Measurements from ENCODE around the gene TTBK1. TPM values are rescaled to one million over a fixed set of nuclear protein-coding genes. Genes with fewer than 3 reads are reported as not detected.

TTBK1 gene
- total and polyA plus RNA-seq, 2 donors from 2014 or later: 0.26 to 0.31 TPM

DNA sequence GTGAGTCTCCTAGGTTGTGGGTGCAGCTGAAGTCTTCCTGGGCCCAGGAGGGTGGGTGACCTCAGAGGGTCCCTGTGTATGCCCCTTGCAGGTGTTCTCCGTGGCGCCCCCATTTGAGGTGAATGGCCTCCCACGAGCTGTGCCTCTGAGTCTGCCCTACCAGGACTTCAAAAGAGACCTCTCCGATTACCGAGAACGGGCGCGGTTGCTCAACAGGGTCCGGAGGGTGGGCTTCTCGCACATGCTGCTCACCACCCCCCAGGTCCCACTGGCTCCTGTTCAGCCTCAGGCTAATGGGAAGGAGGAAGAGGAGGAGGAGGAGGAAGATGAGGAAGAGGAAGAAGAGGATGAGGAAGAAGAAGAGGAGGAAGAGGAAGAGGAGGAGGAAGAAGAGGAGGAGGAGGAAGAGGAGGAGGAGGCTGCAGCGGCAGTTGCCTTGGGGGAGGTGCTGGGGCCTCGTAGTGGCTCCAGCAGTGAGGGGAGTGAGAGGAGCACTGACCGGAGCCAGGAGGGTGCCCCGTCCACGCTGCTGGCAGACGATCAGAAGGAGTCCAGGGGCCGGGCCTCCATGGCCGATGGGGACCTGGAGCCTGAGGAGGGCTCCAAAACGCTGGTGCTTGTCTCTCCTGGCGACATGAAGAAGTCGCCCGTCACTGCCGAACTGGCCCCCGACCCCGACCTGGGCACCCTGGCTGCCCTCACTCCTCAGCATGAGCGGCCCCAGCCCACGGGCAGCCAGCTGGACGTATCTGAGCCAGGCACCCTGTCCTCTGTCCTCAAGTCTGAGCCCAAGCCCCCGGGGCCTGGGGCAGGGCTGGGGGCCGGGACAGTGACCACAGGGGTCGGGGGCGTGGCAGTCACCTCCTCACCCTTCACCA lies 39.6 kb downstream of the TTBK1 start:
- TF ChIP-seq, protein P1, sequence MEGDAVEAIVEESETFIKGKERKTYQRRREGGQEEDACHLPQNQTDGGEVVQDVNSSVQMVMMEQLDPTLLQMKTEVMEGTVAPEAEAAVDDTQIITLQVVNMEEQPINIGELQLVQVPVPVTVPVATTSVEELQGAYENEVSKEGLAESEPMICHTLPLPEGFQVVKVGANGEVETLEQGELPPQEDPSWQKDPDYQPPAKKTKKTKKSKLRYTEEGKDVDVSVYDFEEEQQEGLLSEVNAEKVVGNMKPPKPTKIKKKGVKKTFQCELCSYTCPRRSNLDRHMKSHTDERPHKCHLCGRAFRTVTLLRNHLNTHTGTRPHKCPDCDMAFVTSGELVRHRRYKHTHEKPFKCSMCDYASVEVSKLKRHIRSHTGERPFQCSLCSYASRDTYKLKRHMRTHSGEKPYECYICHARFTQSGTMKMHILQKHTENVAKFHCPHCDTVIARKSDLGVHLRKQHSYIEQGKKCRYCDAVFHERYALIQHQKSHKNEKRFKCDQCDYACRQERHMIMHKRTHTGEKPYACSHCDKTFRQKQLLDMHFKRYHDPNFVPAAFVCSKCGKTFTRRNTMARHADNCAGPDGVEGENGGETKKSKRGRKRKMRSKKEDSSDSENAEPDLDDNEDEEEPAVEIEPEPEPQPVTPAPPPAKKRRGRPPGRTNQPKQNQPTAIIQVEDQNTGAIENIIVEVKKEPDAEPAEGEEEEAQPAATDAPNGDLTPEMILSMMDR (IDR thresholded peaks at IDR 0.05; ENCODE audit: borderline replicate concordance, extremely low read depth, insufficient read depth): no peak
- intact Hi-C loops (cut with DNase I): no loop called here
- Histone ChIP-seq H3K27me3 (ENCODE audit: control insufficient read depth, insufficient read depth, low read length) (no peaks in the 10 kb centered on the region), H3K27ac (ENCODE audit: low read depth in 2 of 2, low read length in 2 of 2) (no peak overlapping the region), H3K4me1 (ENCODE audit: control insufficient read depth in 2 of 3, insufficient read depth in 2 of 3, low read depth in 1 of 3, low read length in 3 of 3) (peaks cover 0 to 4% (median 4%) of the 10 kb centered on the region in 3 donors), H3K36me3 (ENCODE audit: control insufficient read depth in 2 of 3, insufficient read depth in 3 of 3, low read length in 3 of 3) (no peaks in the 10 kb centered on the region), H3K9ac (ENCODE audit: low read length in 3 of 3) (no peak overlapping the region), H3K4me3 (ENCODE audit: low read length in 3 of 3) (no peak overlapping the region), H3K9me3 (ENCODE audit: control insufficient read depth in 2 of 3, insufficient read depth in 1 of 3, low read length in 3 of 3) (no peaks in the 10 kb centered on the region)
- DNase-seq (no peak), FAIRE-seq (no peak)

DNA sequence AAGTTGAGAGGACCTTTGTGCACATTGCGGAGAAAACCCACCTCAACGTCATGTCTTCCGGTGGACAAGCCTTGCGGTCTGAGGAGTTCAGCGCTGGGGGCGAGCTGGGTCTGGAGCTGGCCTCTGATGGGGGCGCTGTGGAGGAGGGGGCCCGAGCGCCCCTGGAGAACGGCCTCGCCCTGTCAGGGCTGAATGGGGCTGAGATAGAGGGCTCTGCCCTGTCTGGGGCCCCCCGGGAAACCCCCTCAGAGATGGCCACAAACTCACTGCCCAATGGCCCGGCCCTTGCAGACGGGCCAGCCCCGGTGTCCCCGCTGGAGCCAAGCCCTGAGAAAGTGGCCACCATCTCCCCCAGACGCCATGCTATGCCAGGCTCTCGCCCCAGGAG lies 40.2 kb downstream of the TTBK1 start:
- TF ChIP-seq, protein P1 (IDR thresholded peaks at IDR 0.05; ENCODE audit: borderline replicate concordance, extremely low read depth, insufficient read depth): no peak
- no peaks in the 10 kb centered on the region for H3K27me3 ChIP-seq (ENCODE audit: control insufficient read depth, insufficient read depth, low read length)
- H3K4me3 ChIP-seq (ENCODE audit: low read length in 3 of 3): no peak overlapping the region
- no peaks in the 10 kb centered on the region for H3K9me3 ChIP-seq (ENCODE audit: control insufficient read depth in 2 of 3, insufficient read depth in 1 of 3, low read length in 3 of 3)
- H3K4me1 ChIP-seq (ENCODE audit: control insufficient read depth in 2 of 3, insufficient read depth in 2 of 3, low read depth in 1 of 3, low read length in 3 of 3): peaks cover 0 to 4% (median 0%) of the 10 kb centered on the region in 3 donors
- H3K27ac ChIP-seq (ENCODE audit: low read depth in 2 of 2, low read length in 2 of 2): no peak overlapping the region
- DNase-seq (no peak), FAIRE-seq (no peak)
- H3K36me3 ChIP-seq (ENCODE audit: control insufficient read depth in 2 of 3, insufficient read depth in 3 of 3, low read length in 3 of 3): no peaks in the 10 kb centered on the region
- intact Hi-C loops (cut with DNase I): no loop called here
- H3K9ac ChIP-seq (ENCODE audit: low read length in 3 of 3): no peak overlapping the region

DNA sequence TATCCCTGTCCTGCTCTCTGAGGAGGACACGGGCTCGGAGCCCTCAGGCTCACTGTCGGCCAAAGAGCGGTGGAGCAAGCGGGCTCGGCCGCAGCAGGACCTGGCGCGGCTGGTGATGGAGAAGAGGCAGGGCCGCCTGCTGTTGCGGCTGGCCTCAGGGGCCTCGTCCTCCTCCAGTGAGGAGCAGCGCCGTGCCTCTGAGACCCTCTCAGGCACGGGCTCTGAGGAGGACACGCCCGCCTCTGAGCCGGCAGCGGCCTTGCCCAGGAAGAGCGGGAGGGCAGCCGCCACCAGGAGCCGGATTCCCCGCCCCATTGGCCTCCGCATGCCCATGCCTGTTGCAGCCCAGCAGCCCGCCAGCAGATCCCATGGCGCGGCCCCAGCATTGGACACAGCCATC lies 40.6 kb downstream of the TTBK1 start:
- DNase-seq (no peak), FAIRE-seq (no peak)
- H3K36me3 ChIP-seq (ENCODE audit: control insufficient read depth in 2 of 3, insufficient read depth in 3 of 3, low read length in 3 of 3): no peaks in the 10 kb centered on the region
- H3K27ac ChIP-seq (ENCODE audit: low read depth in 2 of 2, low read length in 2 of 2): no peak overlapping the region
- TF ChIP-seq, protein P1 (IDR thresholded peaks at IDR 0.05; ENCODE audit: borderline replicate concordance, extremely low read depth, insufficient read depth): no peak
- intact Hi-C loops (cut with DNase I): no loop called here
- peaks cover 0 to 2% (median 0%) of the 10 kb centered on the region in 3 donors for H3K4me1 ChIP-seq (ENCODE audit: control insufficient read depth in 2 of 3, insufficient read depth in 2 of 3, low read depth in 1 of 3, low read length in 3 of 3)
- H3K4me3 ChIP-seq (ENCODE audit: low read length in 3 of 3): no peak overlapping the region
- H3K27me3 ChIP-seq (ENCODE audit: control insufficient read depth, insufficient read depth, low read length): no peaks in the 10 kb centered on the region
- no peaks in the 10 kb centered on the region for H3K9me3 ChIP-seq (ENCODE audit: control insufficient read depth in 2 of 3, insufficient read depth in 1 of 3, low read length in 3 of 3)
- H3K9ac ChIP-seq (ENCODE audit: low read length in 3 of 3): no peak overlapping the region

Measured in kidney (tissue), 14 donors.